H1 (cell line): ENCODE data around the gene PITPNC1. TPM values are rescaled to one million over a fixed set of nuclear protein-coding genes. Genes with fewer than 3 reads are reported as not detected.

ENCODE experiments used
- CTCF ChIA-PET: fragments of 300-600 bp; sonication (Branson Sonifier 250); formaldehyde crosslinking; loops from one replicate; lab custom pipeline; 2021; ENCODE audit not compliant: partially characterized antibody; lab: Charles Lee
- POLR2A ChIA-PET: fragments of 300-600 bp; sonication (Branson Sonifier 250); formaldehyde crosslinking; loops from one replicate; lab custom pipeline; 2021; ENCODE audit warnings: inconsistent platforms; ENCODE audit not compliant: partially characterized antibody; lab: Charles Lee
- DNase-seq, 2 experiments: peaks; one replicate each; pipeline versions ENCODE4 v3.0.0 to v3.0.0-alpha.2; 2010 to 2022; ENCODE audit warnings: low spot score in 2 of 2, low read depth in 1 of 2, mixed read lengths in 1 of 2
- FAIRE-seq: peaks from 2 replicates; lab custom pipeline; 2011; peaks lifted over from hg19 to GRCh38; lab: Jason Lieb, UNC
- H2AFZ ChIP-seq: 2 replicates; pipeline ENCODE4 v1.8.1; 2012; ENCODE audit warnings: low read length, inconsistent platforms
- H2AK5ac ChIP-seq: 2 replicates; pipeline ENCODE4 v1.6.1; 2013; ENCODE audit warnings: low read depth, low read length
- H2BK120ac ChIP-seq: replicated peaks from 2 replicates; pipeline ENCODE3; 2013; ENCODE audit warnings: low read depth, low read length, inconsistent platforms
- H2BK12ac ChIP-seq: 2 replicates; pipeline ENCODE4 v1.6.1; 2013; ENCODE audit warnings: low read depth, low read length
- H2BK15ac ChIP-seq: 2 replicates; pipeline ENCODE4 v1.6.1; 2013; ENCODE audit warnings: low read length
- H2BK20ac ChIP-seq: 2 replicates; pipeline ENCODE4 v1.6.1; 2013; ENCODE audit warnings: low read length
- H2BK5ac ChIP-seq: 2 replicates; pipeline ENCODE4 v1.6.1; 2013; ENCODE audit warnings: low read depth, low read length
- H3K14ac ChIP-seq: 2 replicates; pipeline ENCODE4 v1.6.1; 2013; ENCODE audit warnings: inconsistent platforms; ENCODE audit not compliant: insufficient read length
- H3K18ac ChIP-seq: 2 replicates; pipeline ENCODE4 v1.6.1; 2013; ENCODE audit warnings: low read length; ENCODE audit errors: extremely low read depth
- H3K23ac ChIP-seq: 2 replicates; pipeline ENCODE4 v1.6.1; 2013; ENCODE audit warnings: inconsistent platforms; ENCODE audit not compliant: insufficient read length
- H3K23me2 ChIP-seq: 2 replicates; pipeline ENCODE4 v1.6.1; 2013; ENCODE audit warnings: low read depth, low read length
- H3K27ac ChIP-seq: 2 replicates; pipeline ENCODE4 v1.6.1; 2011; ENCODE audit warnings: low read depth, low read length, inconsistent platforms
- H3K27me3 ChIP-seq, 4 experiments: replicated peaks in 1 of 4; 1 replicate in 1 of 4; 2 replicates in 3 of 4; pipeline versions ENCODE4 v1.6.1 to v1.8.1; 2011 to 2013; ENCODE audit warnings: low read length in 3 of 4, mild to moderate bottlenecking in 3 of 4, inconsistent platforms in 2 of 4, mixed read lengths in 2 of 4, moderate library complexity in 1 of 4; ENCODE audit not compliant: control insufficient read depth in 3 of 4, insufficient read depth in 3 of 4; ENCODE audit errors: extremely low read depth in 1 of 4
- H3K36me3 ChIP-seq, 4 experiments: 2 replicates each; pipeline versions ENCODE4 v1.6.1 to v1.8.1; 2011 to 2013; ENCODE audit warnings: mild to moderate bottlenecking in 4 of 4, low read length in 3 of 4, moderate library complexity in 2 of 4, control low read depth in 1 of 4, inconsistent platforms in 1 of 4; ENCODE audit not compliant: insufficient read depth in 4 of 4, control insufficient read depth in 2 of 4
- H3K4ac ChIP-seq: replicated peaks from 2 replicates; pipeline ENCODE3; 2013; ENCODE audit warnings: low read length, low read depth, mixed read lengths, inconsistent platforms; ENCODE audit not compliant: insufficient read length
- H3K4me1 ChIP-seq, 4 experiments: replicated peaks in 1 of 4; 1 replicate in 1 of 4; 2 replicates in 3 of 4; pipeline versions ENCODE4 v1.6.1 to v1.8.1; 2011 to 2013; ENCODE audit warnings: low read length in 3 of 4, inconsistent platforms in 2 of 4, mixed read lengths in 1 of 4; ENCODE audit not compliant: insufficient read depth in 4 of 4, control insufficient read depth in 3 of 4
- H3K4me2 ChIP-seq, 2 experiments: 2 replicates each; pipeline versions ENCODE4 v1.6.1 to v1.8.1; 2011 to 2013; ENCODE audit warnings: low read depth in 2 of 2, low read length in 2 of 2, control low read depth in 1 of 2, inconsistent platforms in 1 of 2, mild to moderate bottlenecking in 1 of 2; ENCODE audit not compliant: insufficient read depth in 1 of 2
- H3K4me3 ChIP-seq, 4 experiments: fragments of 200-600, 300-600 bp in 1 of 4; sonication (generic), shearing (Covaris generic), sonication (Bioruptor Twin) in 1 of 4; 2 replicates each; pipeline versions ENCODE4 v1.5.1 to v1.8.1; 2011 to 2016; ENCODE audit warnings: low read length in 4 of 4, low read depth in 3 of 4, control low read depth in 2 of 4, inconsistent platforms in 2 of 4, mild to moderate bottlenecking in 2 of 4, mixed read lengths in 1 of 4, moderate library complexity in 1 of 4; ENCODE audit not compliant: insufficient read depth in 2 of 4; ENCODE audit errors: extremely low read depth in 1 of 4
- H3K56ac ChIP-seq: replicated peaks from 2 replicates; pipeline ENCODE3; 2013; ENCODE audit warnings: low read depth, mild to moderate bottlenecking, mixed read lengths, low read length, inconsistent platforms; ENCODE audit not compliant: insufficient read length
- H3K79me1 ChIP-seq: 2 replicates; pipeline ENCODE4 v1.6.1; 2013; ENCODE audit warnings: low read depth, low read length, control low read depth
- H3K79me2 ChIP-seq, 2 experiments: 2 replicates each; pipeline versions ENCODE4 v1.6.1 to v1.8.1; 2012 to 2013; ENCODE audit warnings: low read length in 2 of 2, mild to moderate bottlenecking in 2 of 2, inconsistent platforms in 1 of 2; ENCODE audit not compliant: insufficient read depth in 2 of 2, control insufficient read depth in 1 of 2
- H3K9ac ChIP-seq, 4 experiments: replicated peaks in 1 of 4; 1 replicate in 1 of 4; 2 replicates in 3 of 4; pipeline versions ENCODE4 v1.6.1 to v1.8.1; 2011 to 2013; ENCODE audit warnings: low read depth in 3 of 4, low read length in 3 of 4, control low read depth in 2 of 4, mild to moderate bottlenecking in 2 of 4, moderate library complexity in 2 of 4, inconsistent platforms in 1 of 4; ENCODE audit errors: extremely low read depth in 1 of 4
- H3K9me3 ChIP-seq, 2 experiments: 2 replicates each; pipeline versions ENCODE4 v1.6.1 to v1.8.1; 2012 to 2013; ENCODE audit warnings: mild to moderate bottlenecking in 2 of 2, moderate library complexity in 2 of 2, control low read depth in 1 of 2, inconsistent platforms in 1 of 2, low read depth in 1 of 2, low read length in 1 of 2, mixed read lengths in 1 of 2; ENCODE audit not compliant: insufficient read depth in 2 of 2
- H4K20me1 ChIP-seq, 2 experiments: replicated peaks in 1 of 2; 2 replicates each; pipeline versions ENCODE3 to v1.8.1; 2011 to 2013; ENCODE audit warnings: inconsistent platforms in 2 of 2, low read length in 2 of 2, mild to moderate bottlenecking in 1 of 2; ENCODE audit not compliant: insufficient read depth in 2 of 2, control insufficient read depth in 1 of 2
- H4K5ac ChIP-seq: 2 replicates; pipeline ENCODE4 v1.6.1; 2013; ENCODE audit warnings: low read length, low read depth, mixed read lengths, inconsistent platforms; ENCODE audit not compliant: insufficient read length
- H4K8ac ChIP-seq: 2 replicates; pipeline ENCODE4 v1.8.0; 2013; ENCODE audit warnings: mild to moderate bottlenecking, moderate library complexity, low read length, inconsistent platforms; ENCODE audit not compliant: insufficient read depth; ENCODE audit errors: extremely low read depth
- H4K91ac ChIP-seq: replicated peaks from 2 replicates; pipeline ENCODE3; 2013; ENCODE audit warnings: low read length, mixed read lengths, inconsistent platforms; ENCODE audit not compliant: insufficient read length
- ASH2L ChIP-seq: fragments of 200-600, 300-600 bp; sonication (generic); IDR thresholded peaks from one replicate; pipeline ENCODE4 v1.7.1; 2017; ENCODE audit warnings: low read length
- CBX8 ChIP-seq: fragments of 300-800, 300-1000 bp; sonication (generic); IDR thresholded peaks from 2 replicates; pipeline ENCODE4 v1.7.1; 2016; ENCODE audit warnings: low read depth, low read length, borderline replicate concordance
- MAFK ChIP-seq: IDR thresholded peaks from 2 replicates; pipeline ENCODE4 v1.6.1; 2012; ENCODE audit warnings: low read depth, mild to moderate bottlenecking, improper control_type of control experiment, low read length
- PHF8 ChIP-seq: fragments of 200-600 bp; sonication (generic); conservative IDR thresholded peaks from 2 replicates; pipeline ENCODE4 v1.7.1; 2012; ENCODE audit warnings: low read depth, mild to moderate bottlenecking, inconsistent platforms, low read length, moderate library complexity
- RBBP5 ChIP-seq: IDR thresholded peaks from 2 replicates; pipeline ENCODE4 v1.7.1; 2012; ENCODE audit warnings: low read depth, mild to moderate bottlenecking, inconsistent platforms, low read length, moderate library complexity, borderline replicate concordance
- RFX5 ChIP-seq: IDR thresholded peaks from 2 replicates; pipeline ENCODE4 v1.6.1; 2011; ENCODE audit warnings: low read depth, low read length, improper control_type of control experiment, borderline replicate concordance
- RXRA ChIP-seq: IDR thresholded peaks from 2 replicates; pipeline ENCODE4 v1.6.1; 2011; ENCODE audit warnings: low read depth, mild to moderate bottlenecking, low read length, moderate library complexity; ENCODE audit not compliant: insufficient read depth
- SIN3A ChIP-seq, 2 experiments: IDR thresholded peaks in 1 of 2; conservative IDR thresholded peaks in 1 of 2; 2 replicates each; pipeline ENCODE4 v1.6.1; 2011 to 2012; ENCODE audit warnings: low read length in 2 of 2, improper control_type of control experiment in 1 of 2, low read depth in 1 of 2, mild to moderate bottlenecking in 1 of 2
- SIRT6 ChIP-seq: IDR thresholded peaks from one replicate; pipeline ENCODE4 v1.7.1; 2012; ENCODE audit warnings: low read length, inconsistent platforms
- SRF ChIP-seq: IDR thresholded peaks from 2 replicates; pipeline ENCODE4 v1.6.1; 2011; ENCODE audit warnings: mild to moderate bottlenecking, low read depth, low read length, moderate library complexity
- TBP ChIP-seq: IDR thresholded peaks from 2 replicates; pipeline ENCODE4 v1.6.1; 2011; ENCODE audit warnings: low read depth, low read length, improper control_type of control experiment
- YY1 ChIP-seq: IDR thresholded peaks from 2 replicates; pipeline ENCODE4 v1.6.1; 2011; ENCODE audit warnings: low read depth, mild to moderate bottlenecking, low read length
- WGBS, 2 experiments: shearing (Covaris generic) in 1 of 2; methylation state at CpG; one replicate each; pipeline versions ENCODE4 v1.1.6 to v1.1.7; 2013 to 2015; ENCODE audit warnings: low lambda C conversion rate in 2 of 2, mixed read lengths in 2 of 2, inconsistent platforms in 1 of 2, low coverage in 1 of 2, missing lambda C conversion rate in 1 of 2; ENCODE audit not compliant: insufficient replicate concordance in 2 of 2, insufficient coverage in 1 of 2, insufficient read length in 1 of 2; ENCODE audit errors: extremely low coverage in 1 of 2, missing lambda C conversion rate in 1 of 2; 5-methylcytosine and 5-hydroxymethylcytosine counted together
- polyA plus RNA-seq, 7 experiments: library from polyadenylated mRNA; depleted of rRNA in 3 of 7; stranded (reverse) in 5 of 7; unstranded in 2 of 7; fragments of >200 nt in 5 of 7; fragments of 200-250 nt in 2 of 7; gene quantifications; 1 replicate in 5 of 7; 2 replicates in 1 of 7; 4 replicates in 1 of 7; pipeline versions ENCODE4 v1.2.1 to v1.2.3, GENCODE V29; 2011 to 2013; ENCODE audit warnings: missing spikeins in 2 of 7, mixed read lengths in 2 of 7
- total RNA-seq: library from RNA; stranded (reverse); fragmentation: NEBNext Ultra II Directional; extraction: Animal tissue kit (Norgen Biotek cat#: 25700); gene quantifications from 2 replicates; pipeline ENCODE4 v1.2.1, GENCODE V29; 2021

PITPNC1 gene
- total and polyA plus RNA-seq, 2 of the 8 experiments (the other 6 are each of a cell fraction or from before 2014, with no cell fraction given) = 17.6 to 54.7 TPM

DNA sequence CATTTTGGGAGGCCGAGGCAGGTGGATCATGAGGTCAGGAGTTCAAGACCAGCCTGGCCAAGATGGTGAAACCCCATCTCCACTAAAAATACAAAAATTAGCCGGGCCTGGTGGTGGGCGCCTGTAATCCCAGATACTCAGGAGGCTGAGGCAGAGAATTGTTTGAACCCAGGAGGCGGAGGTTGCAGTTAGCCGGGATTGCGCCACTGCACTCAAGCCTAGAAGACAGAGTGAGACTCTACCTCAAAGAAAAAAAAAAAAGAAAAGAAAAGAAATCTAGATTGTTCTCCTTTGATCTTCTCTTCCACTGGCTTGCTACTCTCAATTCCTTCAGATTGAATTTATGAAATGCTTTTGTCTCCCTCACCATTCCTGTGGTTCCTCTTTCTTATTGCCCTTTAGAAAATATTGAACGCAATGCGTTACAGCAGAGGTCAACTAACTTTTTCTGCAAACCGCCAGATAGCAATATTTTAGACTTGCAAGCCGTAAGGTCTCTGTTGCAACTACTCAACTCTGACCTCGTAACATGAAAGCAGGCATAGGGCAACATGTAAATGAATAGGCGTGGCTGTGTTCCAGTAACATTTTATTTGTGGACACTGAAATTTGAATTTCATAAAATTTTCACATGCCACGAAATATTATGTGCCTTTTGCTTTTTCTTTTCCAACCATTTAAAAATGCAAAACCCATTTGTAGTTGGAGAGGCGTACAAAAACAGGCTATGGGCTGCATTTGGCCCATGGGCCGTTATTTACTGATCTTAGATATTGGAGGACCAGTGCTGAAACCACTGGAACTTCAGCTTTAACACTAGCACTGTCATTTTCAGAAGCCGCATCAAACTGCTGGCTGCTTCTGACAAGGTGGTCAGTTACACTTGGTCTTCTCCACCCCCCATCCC is 24.8 kb downstream of the PITPNC1 start:
- Histone ChIP-seq H3K36me3 (no peaks in the 10 kb centered on the region), H2BK120ac (no peak overlapping the region), H3K4me2 (no peak overlapping the region), H3K79me1 (peaks cover 10% of the 10 kb centered on the region), H3K23me2 (no peaks in the 10 kb centered on the region), H3K14ac (peak overlapping the region; percentile 5), H3K9me3 (no peaks in the 10 kb centered on the region), H2BK12ac (no peak overlapping the region), H2BK15ac (no peak overlapping the region), H3K27me3 (no peaks in the 10 kb centered on the region), H4K20me1 (no peaks in the 10 kb centered on the region), H2BK5ac (no peak overlapping the region), H3K23ac (no peak overlapping the region), H3K4me3 (no peak overlapping the region), H3K56ac (no peak overlapping the region), H3K27ac (no peak overlapping the region), H4K91ac (no peak overlapping the region), H3K4me1 (peaks cover 0 to 7% (median 3%) of the 10 kb centered on the region in 4 experiments; a peak in 3 of 7 replicates), H3K4ac (no peak overlapping the region), H3K9ac (no peak overlapping the region)
- ChIA-PET CTCF (interaction anchor here (0.5 to 0.6 kb wide), 2 partner anchors 178 to 238 kb away, joined by 3 read pairs; no protein-coding TSS in a partner anchor), POLR2A (no interaction called here)
- DNase-seq (no peak), FAIRE-seq (no peak)
- WGBS, 2 experiments = 88% methylated on average over 16 of the region's 16 CpGs; no CpG with 5 or more reads in 1 of the 2 experiments
- TF ChIP-seq SRF = no peak
- TF ChIP-seq SIN3A (conservative IDR thresholded peaks at IDR 0.05 in 1 of 2, IDR thresholded peaks at IDR 0.05 in 1 of 2; ENCODE audit: low read depth in 1 of 2, low read length in 2 of 2) = no peak
- no peak for TF ChIP-seq PHF8
- TF ChIP-seq YY1 = no peak
- no peak for TF ChIP-seq TBP
- TF ChIP-seq SIRT6 = no peak
- TF ChIP-seq ASH2L = no peak
- no peak for TF ChIP-seq MAFK
- TF ChIP-seq RBBP5 = no peak
- TF ChIP-seq CBX8 = no peak
- TF ChIP-seq RXRA = no peak
- no peak for TF ChIP-seq RFX5
- TF ChIP-seq, all 59 proteins: peak for 0
- Histone ChIP-seq H4K5ac (no peak overlapping the region), H3K18ac (no peak overlapping the region), H2BK20ac (no peak overlapping the region), H2AK5ac (no peak overlapping the region), H2AFZ (no peak overlapping the region), H4K8ac (no peak overlapping the region), H3K79me2 (peaks cover 0 to 78% of the 10 kb centered on the region in 2 experiments; a peak in 3 of 4 replicates)
